ENCODE data around the gene VWC2. TPM values are rescaled to one million over a fixed set of nuclear protein-coding genes. Genes with fewer than 3 reads are reported as not detected.

The VWC2 gene
- polyA plus RNA-seq, 1 of the 3 experiments (the other 2 are of a cell fraction) = not detected

DNA sequence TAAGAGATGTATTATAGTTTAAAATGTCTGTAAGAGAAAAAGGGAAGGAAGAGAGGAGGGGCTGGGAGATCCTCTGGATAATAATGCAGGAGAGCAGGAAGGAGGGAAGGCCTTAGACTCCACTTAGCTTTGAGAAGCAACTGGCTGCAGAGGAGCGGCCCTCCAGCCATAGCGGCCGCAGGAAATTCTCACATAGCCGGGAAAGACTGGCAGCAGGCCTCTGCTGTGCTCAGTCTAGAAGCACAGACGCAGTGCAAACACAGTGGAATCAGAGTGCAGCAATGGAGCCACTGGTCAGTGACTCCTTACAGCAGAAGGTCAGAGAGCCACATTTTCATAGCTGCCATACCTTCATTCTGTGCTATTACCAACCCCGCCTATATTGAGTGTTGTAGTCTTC, 153.3 kb downstream of the VWC2 start (continued):
- TF ChIP-seq IRF3 (IDR thresholded peaks at IDR 0.05; ENCODE audit: low read depth, low read length) = no peak
- no peak for TF ChIP-seq GABPA (IDR thresholded peaks at IDR 0.05; ENCODE audit: low read depth)

GRCh38 chr7:49927631-49928030, 154.2 kb downstream of the VWC2 start:
- Histone ChIP-seq H3K79me2 (ENCODE audit: insufficient read depth) (no peaks in the 10 kb centered on the region), H3K9me2 (no peaks in the 10 kb centered on the region), H4K20me1 (ENCODE audit: insufficient read depth) (no peaks in the 10 kb centered on the region), H2AFZ (ENCODE audit: low read depth) (no peak overlapping the region), H3K27me3 (ENCODE audit: insufficient read depth) (no peaks in the 10 kb centered on the region), H3K9ac (no peak overlapping the region), H3K4me2 (no peak overlapping the region), H3F3A (replicated peaks; ENCODE audit: insufficient read depth) (no peaks in the 10 kb centered on the region), H3K4me1 (ENCODE audit: control insufficient read depth in 1 of 2, insufficient read depth in 2 of 2, low read depth in 1 of 2, low read length in 1 of 2) (no peaks in the 10 kb centered on the region), H3K9me3 (no peaks in the 10 kb centered on the region), H3K4me3 (ENCODE audit: low read depth in 2 of 2, low read length in 1 of 2) (no peak overlapping the region), H3K27ac (ENCODE audit: low read depth in 2 of 2, low read length in 1 of 2) (no peak overlapping the region), H3K36me3 (replicated peaks in 1 of 2; ENCODE audit: control insufficient read depth in 1 of 2, insufficient read depth in 2 of 2, low read length in 1 of 2) (no peaks in the 10 kb centered on the region)
- no peak for DNase-seq
- TF ChIP-seq RXRA (IDR thresholded peaks at IDR 0.05; ENCODE audit: borderline replicate concordance, low read depth) (no peak), FOXM1 (IDR thresholded peaks at IDR 0.05; ENCODE audit: low read depth) (no peak), POLR2AphosphoS5 (IDR thresholded peaks at IDR 0.05; ENCODE audit: low read depth, low read length) (no peak), CTCF (IDR thresholded peaks at IDR 0.05) (no peak), GATA2 (CRISPR knock-in tag; IDR thresholded peaks at IDR 0.05) (no peak), CHD2 (IDR thresholded peaks at IDR 0.05; ENCODE audit: low read length, partially characterized antibody) (no peak), RFX5 (IDR thresholded peaks at IDR 0.05; ENCODE audit: low read length) (no peak), NFIC (IDR thresholded peaks at IDR 0.05; ENCODE audit: borderline replicate concordance) (no peak), RAD21 (IDR thresholded peaks at IDR 0.05; ENCODE audit: low read length) (no peak), FOXJ3 (CRISPR knock-in tag; IDR thresholded peaks at IDR 0.05) (no peak), IRF3 (IDR thresholded peaks at IDR 0.05; ENCODE audit: low read depth, low read length) (no peak), MXI1 (IDR thresholded peaks at IDR 0.05; ENCODE audit: low read depth, low read length) (no peak), RCOR1 (IDR thresholded peaks at IDR 0.05; ENCODE audit: low read length) (no peak), JUND (IDR thresholded peaks at IDR 0.05) (no peak)
- TF ChIP-seq, protein P1, sequence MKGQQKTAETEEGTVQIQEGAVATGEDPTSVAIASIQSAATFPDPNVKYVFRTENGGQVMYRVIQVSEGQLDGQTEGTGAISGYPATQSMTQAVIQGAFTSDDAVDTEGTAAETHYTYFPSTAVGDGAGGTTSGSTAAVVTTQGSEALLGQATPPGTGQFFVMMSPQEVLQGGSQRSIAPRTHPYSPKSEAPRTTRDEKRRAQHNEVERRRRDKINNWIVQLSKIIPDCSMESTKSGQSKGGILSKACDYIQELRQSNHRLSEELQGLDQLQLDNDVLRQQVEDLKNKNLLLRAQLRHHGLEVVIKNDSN (IDR thresholded peaks at IDR 0.05; ENCODE audit: borderline replicate concordance, low read depth) = no peak
- ChIA-PET CTCF (no interaction called here), POLR2A (no interaction called here)
- 2% methylated on average over 5 of the region's 5 CpGs for WGBS (ENCODE audit: low lambda C conversion rate)
